NB4 (cell line): ENCODE measurements around the gene MICU1.

Source experiments
- MYC ChIP-seq: IDR thresholded peaks from 2 replicates; pipeline ENCODE4 v1.6.1; 2011; ENCODE audit warnings: low read depth, low read length
- POLR2A ChIP-seq: IDR thresholded peaks from 2 replicates; pipeline ENCODE4 v1.6.1; 2011; ENCODE audit warnings: mild to moderate bottlenecking; ENCODE audit not compliant: insufficient read length; ENCODE audit errors: extremely low read depth
- TF ChIP-seq, protein P1 (sequence below): IDR thresholded peaks from one replicate; pipeline ENCODE4 v1.5.1; 2012; ENCODE audit warnings: low read depth, low read length

DNA sequence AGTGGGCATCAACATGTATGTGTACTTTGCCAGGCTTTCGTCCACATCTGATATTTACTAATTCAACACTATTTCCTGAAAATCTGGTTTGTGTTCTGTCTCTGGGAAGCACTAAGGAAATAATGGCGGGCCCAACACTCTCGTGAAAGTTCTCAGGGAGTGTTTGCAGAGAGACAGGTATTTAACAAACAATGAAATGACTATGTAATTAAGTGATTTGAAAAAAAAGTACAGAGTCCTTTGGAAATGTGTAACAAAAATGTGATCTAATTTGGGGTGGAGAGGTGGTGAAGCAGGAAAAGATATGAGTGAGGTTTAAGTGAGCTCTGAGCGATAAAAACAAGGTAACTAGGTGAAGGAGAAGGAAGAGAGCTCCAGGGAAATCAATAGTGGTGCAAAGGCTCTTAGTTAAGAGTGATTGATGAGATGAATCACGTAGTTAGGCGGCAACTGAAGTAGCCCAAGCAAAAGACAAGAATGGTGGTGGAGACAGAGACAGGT lies 175.9 kb downstream of the MICU1 start:
- no peak for TF ChIP-seq POLR2A
- TF ChIP-seq, protein P1, sequence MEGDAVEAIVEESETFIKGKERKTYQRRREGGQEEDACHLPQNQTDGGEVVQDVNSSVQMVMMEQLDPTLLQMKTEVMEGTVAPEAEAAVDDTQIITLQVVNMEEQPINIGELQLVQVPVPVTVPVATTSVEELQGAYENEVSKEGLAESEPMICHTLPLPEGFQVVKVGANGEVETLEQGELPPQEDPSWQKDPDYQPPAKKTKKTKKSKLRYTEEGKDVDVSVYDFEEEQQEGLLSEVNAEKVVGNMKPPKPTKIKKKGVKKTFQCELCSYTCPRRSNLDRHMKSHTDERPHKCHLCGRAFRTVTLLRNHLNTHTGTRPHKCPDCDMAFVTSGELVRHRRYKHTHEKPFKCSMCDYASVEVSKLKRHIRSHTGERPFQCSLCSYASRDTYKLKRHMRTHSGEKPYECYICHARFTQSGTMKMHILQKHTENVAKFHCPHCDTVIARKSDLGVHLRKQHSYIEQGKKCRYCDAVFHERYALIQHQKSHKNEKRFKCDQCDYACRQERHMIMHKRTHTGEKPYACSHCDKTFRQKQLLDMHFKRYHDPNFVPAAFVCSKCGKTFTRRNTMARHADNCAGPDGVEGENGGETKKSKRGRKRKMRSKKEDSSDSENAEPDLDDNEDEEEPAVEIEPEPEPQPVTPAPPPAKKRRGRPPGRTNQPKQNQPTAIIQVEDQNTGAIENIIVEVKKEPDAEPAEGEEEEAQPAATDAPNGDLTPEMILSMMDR, result no peak
- no peak for TF ChIP-seq MYC
